Peyer's patch (tissue), 4 donors: Measurements from ENCODE around the gene GREB1.

Experiments used
- POLR2A ChIP-seq, 2 donors: fragments of 450-650 bp; IDR thresholded peaks; one replicate each; pipeline ENCODE4 v1.5.1; 2017; ENCODE audit warnings: antibody characterized with exemption in 2 of 2, mild to moderate bottlenecking in 2 of 2, moderate library complexity in 2 of 2
- TF ChIP-seq, protein P1 (sequence below), 6 experiments: fragments of 450-650 bp in 4 of 6; fragments of 200-600 bp in 2 of 6; sonication (generic) in 1 of 6; IDR thresholded peaks; one replicate each; pipeline ENCODE4 v1.5.1; 2017 to 2019; ENCODE audit warnings: antibody characterized with exemption in 6 of 6, mild to moderate bottlenecking in 3 of 6, moderate library complexity in 1 of 6

DNA sequence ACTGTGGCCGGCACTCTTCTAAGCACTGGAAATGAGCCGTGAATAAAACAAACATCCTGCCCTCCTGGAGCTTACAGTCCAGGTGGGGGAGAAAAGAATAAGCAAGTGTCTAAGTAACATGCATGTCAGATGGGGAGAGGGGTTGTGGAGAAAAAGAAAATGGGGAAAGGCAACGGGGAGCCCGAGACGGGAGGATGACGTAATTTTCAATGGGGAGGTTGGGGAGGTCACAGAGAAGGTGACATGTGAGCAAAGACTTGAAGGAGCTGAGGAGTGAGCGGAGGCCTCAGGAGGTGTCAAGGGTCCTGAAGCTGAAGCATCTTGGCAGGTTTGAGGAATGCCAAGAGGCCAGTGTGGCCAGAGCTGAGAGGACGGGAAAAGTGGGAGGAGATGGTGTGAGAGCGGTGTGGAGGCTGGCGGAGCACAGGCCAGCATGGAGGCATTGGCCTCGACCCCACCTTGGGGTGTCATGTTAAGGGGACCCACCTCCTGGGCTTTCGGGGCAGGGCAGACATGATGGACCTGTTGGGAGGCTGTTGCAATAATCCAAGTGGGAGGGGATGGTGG is 151.1 kb downstream of the GREB1 start:
- TF ChIP-seq, protein P1, sequence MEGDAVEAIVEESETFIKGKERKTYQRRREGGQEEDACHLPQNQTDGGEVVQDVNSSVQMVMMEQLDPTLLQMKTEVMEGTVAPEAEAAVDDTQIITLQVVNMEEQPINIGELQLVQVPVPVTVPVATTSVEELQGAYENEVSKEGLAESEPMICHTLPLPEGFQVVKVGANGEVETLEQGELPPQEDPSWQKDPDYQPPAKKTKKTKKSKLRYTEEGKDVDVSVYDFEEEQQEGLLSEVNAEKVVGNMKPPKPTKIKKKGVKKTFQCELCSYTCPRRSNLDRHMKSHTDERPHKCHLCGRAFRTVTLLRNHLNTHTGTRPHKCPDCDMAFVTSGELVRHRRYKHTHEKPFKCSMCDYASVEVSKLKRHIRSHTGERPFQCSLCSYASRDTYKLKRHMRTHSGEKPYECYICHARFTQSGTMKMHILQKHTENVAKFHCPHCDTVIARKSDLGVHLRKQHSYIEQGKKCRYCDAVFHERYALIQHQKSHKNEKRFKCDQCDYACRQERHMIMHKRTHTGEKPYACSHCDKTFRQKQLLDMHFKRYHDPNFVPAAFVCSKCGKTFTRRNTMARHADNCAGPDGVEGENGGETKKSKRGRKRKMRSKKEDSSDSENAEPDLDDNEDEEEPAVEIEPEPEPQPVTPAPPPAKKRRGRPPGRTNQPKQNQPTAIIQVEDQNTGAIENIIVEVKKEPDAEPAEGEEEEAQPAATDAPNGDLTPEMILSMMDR (IDR thresholded peaks at IDR 0.05), result no peak
- no peak for TF ChIP-seq POLR2A (IDR thresholded peaks at IDR 0.05)
